ENCODE measurements around the gene DEXI.

The DEXI gene

GRCh38 chr16:10984509-10984908 is 42.2 kb upstream of the DEXI start:
- H3K4me3 ChIP-seq (ENCODE audit: low read length) = no peak overlapping the region
- DNase-seq (ENCODE audit: low read depth) = peak; percentile 45
- no peak for TF ChIP-seq CTCF (conservative IDR thresholded peaks at IDR 0.05; ENCODE audit: low read length)

- TF ChIP-seq CTCF (conservative IDR thresholded peaks at IDR 0.05; ENCODE audit: low read length) = no peak
- DNase-seq (ENCODE audit: low read depth) = no peak
- H3K4me3 ChIP-seq (ENCODE audit: low read length) = no peak overlapping the region
Measured at GRCh38 chr16:10983159-10983558, 40.9 kb upstream of the DEXI start.

GRCh38 chr16:10982465-10983150 is 40.3 kb upstream of the DEXI start:
- TF ChIP-seq CTCF (conservative IDR thresholded peaks at IDR 0.05; ENCODE audit: low read length) = no peak
- DNase-seq (ENCODE audit: low read depth) = no peak

GRCh38 chr16:10981697-10982216 is 39.5 kb upstream of the DEXI start:
- H3K4me3 ChIP-seq (ENCODE audit: low read length) = no peak overlapping the region
- DNase-seq (ENCODE audit: low read depth) = no peak
- TF ChIP-seq CTCF (conservative IDR thresholded peaks at IDR 0.05; ENCODE audit: low read length) = peak; percentile 23

More at GRCh38 chr16:10982465-10983150, 40.3 kb upstream of the DEXI start:
- no peak overlapping the region for H3K4me3 ChIP-seq (ENCODE audit: low read length)

- no peak for DNase-seq (ENCODE audit: low read depth)
- no peak for TF ChIP-seq CTCF (conservative IDR thresholded peaks at IDR 0.05; ENCODE audit: low read length)
- H3K4me3 ChIP-seq (ENCODE audit: low read length) = no peak overlapping the region
Measured at GRCh38 chr16:10980813-10981212, 38.5 kb upstream of the DEXI start.

GRCh38 chr16:10979717-10980601 is 37.7 kb upstream of the DEXI start:
- no peak overlapping the region for H3K4me3 ChIP-seq (ENCODE audit: low read length)
- peak; percentile 26; the same call in 1 of the 2 replicates for TF ChIP-seq CTCF (conservative IDR thresholded peaks at IDR 0.05; ENCODE audit: low read length)
- DNase-seq (ENCODE audit: low read depth) = peak; percentile 73
